ENCODE results near the gene RIPOR1.
A peak's percentile ranks its signal among the peaks of the same experiment; 100 is the strongest.
"Not testable (repeated sequence)": the region's sequence is repeated elsewhere in the genome, so short reads cannot be mapped to it uniquely, and the experiment has no call there.

Gene RIPOR1

DNA sequence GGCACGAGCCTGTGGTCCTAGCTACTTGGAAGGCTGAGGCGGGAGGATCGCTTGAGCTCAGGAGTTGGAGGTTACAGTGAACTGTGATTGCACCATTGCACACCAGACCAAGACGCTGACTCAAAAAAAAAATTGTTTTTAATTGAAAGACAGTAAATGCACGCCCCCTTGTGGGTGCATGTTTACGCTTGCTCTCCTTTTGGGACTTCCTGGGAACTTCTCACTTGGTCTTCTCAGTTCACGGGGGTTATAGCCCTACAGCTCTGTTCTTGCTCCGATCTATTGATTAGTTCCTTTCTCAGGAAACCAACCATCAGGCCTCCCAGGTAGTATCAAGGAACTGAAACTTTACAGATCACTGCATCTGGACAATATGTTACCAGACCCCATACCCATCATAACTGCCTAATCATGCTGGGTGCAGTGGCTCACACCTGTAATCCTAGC, 14.2 kb upstream of the RIPOR1 start:
- DNase-seq (ENCODE audit: low read depth in 4 of 4, low spot score in 1 of 4), result peak; percentile 61 to 73 (median 64)

DNA sequence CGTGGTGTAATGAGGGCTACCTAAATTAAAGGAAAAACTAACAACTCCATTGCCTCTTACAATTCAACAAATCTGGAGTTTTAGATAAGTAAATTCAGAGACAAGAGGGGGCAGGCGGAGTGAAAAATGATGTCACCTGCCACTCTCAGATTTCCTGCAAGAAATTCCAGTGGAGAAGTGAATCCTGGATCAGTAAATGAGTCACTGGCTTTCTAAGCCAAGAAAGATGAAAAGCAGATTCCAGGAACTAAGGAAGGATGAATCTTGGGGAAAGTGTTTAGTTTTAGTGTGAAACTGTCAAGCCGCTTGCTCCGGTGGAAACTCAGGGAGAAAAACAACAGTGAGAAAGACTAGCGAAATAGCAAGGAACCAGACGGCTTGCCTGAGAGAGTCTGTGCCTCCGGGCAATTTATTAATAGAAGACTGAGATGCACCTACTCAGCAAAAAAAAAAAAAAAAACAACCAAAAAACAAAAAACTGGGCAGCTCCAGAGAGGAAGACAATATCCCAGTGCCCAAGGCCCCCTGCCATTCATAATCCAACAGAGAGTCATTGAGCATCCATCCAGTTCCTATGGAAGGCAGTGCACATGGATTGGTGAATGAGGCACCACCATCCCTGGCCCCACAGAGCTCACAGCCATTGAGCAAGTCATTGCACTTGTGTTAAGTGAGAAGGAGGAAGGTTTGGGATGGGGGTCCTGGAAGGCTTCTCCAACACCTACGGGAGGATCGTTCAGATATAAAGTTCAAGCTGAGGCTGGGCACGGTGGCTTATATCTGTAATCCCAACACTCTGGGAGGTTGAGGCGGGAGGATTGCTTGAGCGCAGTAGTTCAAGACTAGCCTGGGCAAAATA, 12.1 kb upstream of the RIPOR1 start:
- no peak for DNase-seq (ENCODE audit: low read depth in 4 of 4, low spot score in 1 of 4)

GRCh38 chr16:67517155-67517445, 11.5 kb upstream of the RIPOR1 start:
- DNase-seq (ENCODE audit: low read depth in 4 of 4, low spot score in 1 of 4), result no peak

DNA sequence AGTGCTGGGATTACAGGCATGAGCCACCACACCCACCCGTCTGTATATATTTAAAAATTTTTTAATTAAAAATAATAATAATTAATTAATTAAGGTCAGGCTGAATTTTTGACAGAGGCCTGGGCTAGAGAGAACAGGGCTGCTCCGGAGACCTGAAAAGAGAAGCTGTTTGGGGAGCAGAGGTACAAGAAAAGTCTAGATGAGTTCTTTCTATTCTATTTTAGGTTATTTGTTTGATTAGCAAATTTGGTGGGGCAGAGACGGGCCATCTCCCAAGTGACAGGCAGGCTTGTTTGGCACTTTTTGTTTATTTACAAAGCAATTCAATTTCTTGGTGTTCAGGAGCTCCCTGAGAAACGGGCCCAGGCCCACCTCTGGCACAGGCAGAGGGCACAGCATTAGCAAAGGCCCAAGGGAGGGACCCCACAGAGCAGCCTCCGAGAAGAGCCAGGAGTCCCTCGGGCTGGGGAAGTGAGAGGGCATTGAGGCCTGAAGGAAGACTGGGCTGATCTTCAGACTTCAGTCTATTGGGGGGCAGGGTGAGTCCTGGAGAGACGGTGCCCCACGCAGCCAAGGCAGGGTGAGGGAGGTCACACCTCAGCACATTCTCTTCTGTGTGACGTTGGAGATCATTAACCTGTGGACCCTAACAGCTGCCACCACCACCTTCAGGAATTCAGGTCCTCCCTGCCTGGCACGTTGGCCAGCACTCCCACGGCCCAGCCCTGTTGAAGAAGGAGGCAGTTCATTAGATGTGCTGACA, 10.8 kb upstream of the RIPOR1 start:
- DNase-seq (ENCODE audit: low read depth in 4 of 4, low spot score in 1 of 4), result no peak

DNA sequence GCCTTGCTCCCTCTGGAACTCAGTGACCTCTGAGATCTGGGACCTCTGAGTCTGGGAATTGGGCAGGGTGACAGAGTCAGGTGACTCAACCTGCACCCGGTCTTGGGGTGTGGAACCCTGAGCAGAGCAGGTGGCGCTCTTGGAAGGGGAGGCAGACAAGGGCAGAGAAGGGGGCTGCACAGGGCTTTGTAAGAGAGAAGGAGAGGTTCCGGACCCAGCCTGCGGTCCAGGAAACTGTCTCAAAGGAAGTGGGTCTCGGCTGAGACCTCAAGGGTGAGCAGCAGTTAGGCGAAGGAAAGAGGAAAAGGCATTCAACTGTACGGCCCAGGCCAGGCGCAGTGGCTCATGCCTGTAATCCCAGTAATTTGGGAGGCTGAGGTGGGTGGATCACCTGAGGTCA, 10.0 kb upstream of the RIPOR1 start:
- DNase-seq (ENCODE audit: low read depth in 4 of 4, low spot score in 1 of 4), result no peak

- no peak for DNase-seq (ENCODE audit: low read depth in 4 of 4, low spot score in 1 of 4)
These were observed 9.4 kb upstream of the RIPOR1 start for GRCh38 chr16:67519242-67519641.

DNA sequence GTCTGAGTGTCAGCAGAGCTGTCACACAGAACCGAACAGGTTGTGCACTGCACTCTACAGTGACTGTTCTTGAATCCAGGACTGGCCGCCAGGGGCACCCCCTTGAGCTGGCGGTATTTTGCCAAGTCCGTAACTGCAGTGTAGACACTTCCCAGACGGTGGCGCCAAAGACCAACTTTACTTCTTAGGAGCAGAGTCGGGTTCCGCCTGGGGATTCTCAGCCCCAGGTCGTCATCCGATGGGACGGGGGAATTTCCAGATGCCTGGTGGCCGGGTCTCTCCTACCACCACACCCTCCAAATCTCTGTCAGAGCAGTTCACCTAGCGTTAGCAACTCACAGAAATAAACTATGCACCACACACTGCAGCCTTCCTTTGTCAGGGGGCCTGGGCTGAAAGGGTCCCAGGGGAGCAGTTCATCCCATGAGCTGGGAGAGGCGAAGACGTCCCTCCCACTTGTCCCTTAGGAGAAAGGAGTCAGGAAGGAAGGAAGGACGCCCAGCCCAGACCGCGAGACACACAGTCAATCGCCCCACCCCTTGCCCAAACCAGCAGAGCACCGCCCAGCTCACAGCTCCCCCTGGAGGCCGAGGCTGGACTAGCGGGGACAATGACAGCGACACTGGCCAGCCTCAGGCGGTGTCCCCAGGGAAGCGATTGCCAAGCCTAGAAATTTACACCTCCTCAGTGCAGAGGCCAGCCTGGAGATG, 7.4 kb upstream of the RIPOR1 start:
- peak; percentile 95 to 98 (median 96) for DNase-seq (ENCODE audit: low read depth in 4 of 4, low spot score in 1 of 4)

GRCh38 chr16:67525176-67525860, 3.3 kb upstream of the RIPOR1 start:
- no peak for DNase-seq (ENCODE audit: low read depth in 4 of 4, low spot score in 1 of 4)

DNA sequence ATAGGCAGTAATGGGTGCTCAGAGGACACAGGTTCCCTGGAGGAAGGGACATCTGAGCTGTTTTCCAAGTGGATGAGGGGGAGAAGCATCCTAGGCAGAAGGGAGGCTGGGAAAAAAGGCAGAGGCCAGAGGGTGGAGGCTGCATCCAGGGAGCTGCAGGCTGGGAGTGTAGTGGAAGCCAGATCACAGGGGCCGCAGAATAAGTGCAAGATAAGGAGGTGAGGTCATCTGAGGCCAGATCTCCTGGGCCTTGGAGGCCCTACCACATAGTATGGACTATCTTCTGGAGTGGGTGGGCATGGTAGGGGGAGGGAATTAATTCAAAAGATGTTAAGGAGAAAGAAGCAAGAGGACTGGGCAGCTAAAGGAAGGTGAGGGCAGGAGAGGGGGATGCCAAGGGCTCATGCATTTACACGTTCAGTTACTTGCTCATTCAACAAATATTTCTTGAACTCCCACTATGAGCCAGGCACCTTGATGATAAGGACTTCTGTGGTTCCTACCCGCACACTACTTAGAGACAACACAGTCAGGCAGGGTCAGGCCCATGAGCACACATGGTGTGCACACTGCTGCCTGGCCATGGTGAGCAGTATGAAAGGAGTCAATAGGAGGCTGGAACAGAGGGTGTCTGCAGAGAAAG, 2.4 kb upstream of the RIPOR1 start:
- DNase-seq (ENCODE audit: low read depth in 4 of 4, low spot score in 1 of 4), result no peak

GRCh38 chr16:67528870-67529581, 397 bp downstream of the RIPOR1 start:
- no peak for DNase-seq (ENCODE audit: low read depth in 4 of 4, low spot score in 1 of 4)

DNA sequence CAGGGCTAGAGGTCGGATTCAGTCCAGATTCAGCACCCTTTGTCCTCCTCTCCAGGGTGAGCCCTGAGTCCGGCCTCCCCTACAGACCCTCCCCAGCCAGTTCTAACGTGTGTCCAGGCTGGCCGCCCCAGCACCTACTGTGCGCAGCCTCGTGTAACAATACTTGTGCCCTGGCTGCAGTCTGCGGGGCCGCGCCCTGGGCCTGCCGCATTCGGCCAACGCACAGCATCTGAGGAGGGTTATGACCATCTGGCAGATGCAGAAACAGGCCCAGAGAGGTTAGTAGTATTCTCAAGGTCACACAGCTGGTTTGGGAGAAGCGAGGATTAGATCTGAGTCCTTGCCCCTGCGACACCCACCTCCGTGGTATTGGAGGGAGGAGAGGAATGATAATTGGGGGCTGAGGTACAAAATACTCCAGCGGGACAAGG, 968 bp downstream of the RIPOR1 start:
- no peak for DNase-seq (ENCODE audit: low read depth in 4 of 4, low spot score in 1 of 4)

GRCh38 chr16:67530013-67530939, 1.6 kb downstream of the RIPOR1 start:
- no peak for DNase-seq (ENCODE audit: low read depth in 4 of 4, low spot score in 1 of 4)

- no peak for DNase-seq (ENCODE audit: low read depth in 4 of 4, low spot score in 1 of 4)
These were observed 2.6 kb downstream of the RIPOR1 start for GRCh38 chr16:67531247-67531646.

GRCh38 chr16:67533024-67533560, 4.5 kb downstream of the RIPOR1 start:
- DNase-seq (ENCODE audit: low read depth in 4 of 4, low spot score in 1 of 4), result no peak

DNA sequence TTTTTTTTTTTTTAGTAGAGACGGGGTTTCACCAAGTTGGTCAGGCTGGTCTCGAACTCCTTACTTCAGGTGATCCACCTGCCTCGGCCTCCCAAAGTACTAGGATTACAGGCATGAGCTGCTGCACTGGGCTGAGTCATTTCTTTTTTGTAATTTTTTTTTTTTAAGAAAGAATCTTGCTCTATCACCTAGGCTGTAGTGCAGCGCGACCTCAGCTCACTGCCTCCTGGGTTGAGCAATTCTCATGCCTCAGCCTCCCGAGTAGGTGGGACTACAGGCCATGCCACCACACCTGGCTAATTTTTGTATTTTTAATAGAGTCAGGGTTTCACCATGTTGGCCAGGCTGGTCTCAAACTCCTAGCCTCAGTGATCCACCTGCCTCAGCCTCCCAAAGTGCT, 5.4 kb downstream of the RIPOR1 start:
- not testable (repeated sequence) for DNase-seq (ENCODE audit: low read depth in 4 of 4, low spot score in 1 of 4)

GRCh38 chr16:67534431-67534830, 5.8 kb downstream of the RIPOR1 start:
- no peak for DNase-seq (ENCODE audit: low read depth in 4 of 4, low spot score in 1 of 4)

GRCh38 chr16:67535201-67535600, 6.6 kb downstream of the RIPOR1 start:
- DNase-seq (ENCODE audit: low read depth in 4 of 4, low spot score in 1 of 4), result no peak

GRCh38 chr16:67537270-67537635, 8.6 kb downstream of the RIPOR1 start:
- peak in 1 of 4 experiments; percentile 35 for DNase-seq (ENCODE audit: low read depth in 4 of 4, low spot score in 1 of 4)
